ENCODE measurements around the gene SF3A1.
A peak's percentile ranks its signal among the peaks of the same experiment; 100 is the strongest.

SF3A1 gene

DNA sequence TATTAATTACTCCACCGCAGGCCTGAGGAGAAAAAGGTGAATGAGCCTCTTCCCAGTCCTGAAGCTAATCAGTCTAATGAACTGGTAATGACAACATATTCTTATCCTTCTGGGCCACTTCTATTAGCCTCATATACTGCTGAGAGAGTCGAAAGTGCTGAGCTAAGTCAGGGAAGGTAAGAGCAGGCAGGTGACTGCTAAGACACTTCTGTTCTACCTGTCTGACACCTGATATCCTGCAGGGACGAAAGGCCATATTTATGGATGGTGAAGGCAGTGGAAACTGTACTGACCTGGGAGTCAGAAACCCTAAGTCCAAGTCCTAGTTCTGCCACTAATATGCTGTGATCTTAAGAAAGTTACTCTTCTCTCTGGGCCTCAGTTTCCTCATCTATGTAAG is 33.4 kb downstream of the SF3A1 start:
- DNase-seq (ENCODE audit: low spot score), result no peak

DNA sequence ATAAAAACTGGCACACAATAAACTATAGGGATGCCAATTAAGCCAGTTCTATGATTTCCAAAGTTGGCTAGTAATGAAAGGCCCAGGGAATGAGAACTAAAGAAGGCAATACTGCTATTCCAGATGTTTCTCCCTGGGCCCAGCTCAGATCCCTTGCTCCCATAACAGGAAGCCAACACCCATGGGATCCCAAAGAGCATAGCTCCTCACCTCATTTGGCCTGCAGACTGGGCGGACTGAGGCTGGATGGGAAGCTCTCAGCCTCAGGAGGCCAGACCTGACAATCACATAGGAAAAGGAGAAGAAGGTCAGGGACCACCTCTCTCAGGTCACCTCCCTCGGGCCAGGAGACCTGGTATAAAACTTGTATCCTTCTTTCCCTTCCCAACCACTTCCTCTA is 35.2 kb downstream of the SF3A1 start:
- DNase-seq (ENCODE audit: low spot score), result no peak

DNA sequence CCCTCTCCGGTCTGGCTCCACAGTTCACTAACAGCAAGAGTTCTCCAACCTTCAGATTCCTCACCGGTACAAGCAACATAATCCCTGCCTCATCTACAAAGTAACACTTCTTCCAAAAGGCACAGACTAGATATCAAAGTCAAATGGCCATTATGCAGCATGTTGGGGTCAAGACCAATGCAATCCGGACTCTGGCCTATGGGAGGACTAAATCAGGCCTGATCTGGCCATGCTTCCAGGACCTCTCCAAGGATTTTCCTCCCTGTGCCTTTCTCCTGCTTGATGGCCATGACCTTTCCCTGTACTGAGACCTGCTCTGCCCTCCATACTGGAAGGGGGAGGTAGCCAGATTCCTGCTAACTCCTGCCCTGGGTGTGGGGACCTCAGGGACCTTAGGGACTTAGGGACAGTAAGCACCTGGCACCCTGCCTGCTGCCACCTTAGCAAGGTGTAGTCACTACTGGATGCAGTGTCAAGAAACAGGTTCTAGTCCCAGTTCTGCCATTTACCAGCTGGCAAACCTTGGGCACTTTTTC is 36.6 kb downstream of the SF3A1 start:
- DNase-seq (ENCODE audit: low spot score), result no peak

DNA sequence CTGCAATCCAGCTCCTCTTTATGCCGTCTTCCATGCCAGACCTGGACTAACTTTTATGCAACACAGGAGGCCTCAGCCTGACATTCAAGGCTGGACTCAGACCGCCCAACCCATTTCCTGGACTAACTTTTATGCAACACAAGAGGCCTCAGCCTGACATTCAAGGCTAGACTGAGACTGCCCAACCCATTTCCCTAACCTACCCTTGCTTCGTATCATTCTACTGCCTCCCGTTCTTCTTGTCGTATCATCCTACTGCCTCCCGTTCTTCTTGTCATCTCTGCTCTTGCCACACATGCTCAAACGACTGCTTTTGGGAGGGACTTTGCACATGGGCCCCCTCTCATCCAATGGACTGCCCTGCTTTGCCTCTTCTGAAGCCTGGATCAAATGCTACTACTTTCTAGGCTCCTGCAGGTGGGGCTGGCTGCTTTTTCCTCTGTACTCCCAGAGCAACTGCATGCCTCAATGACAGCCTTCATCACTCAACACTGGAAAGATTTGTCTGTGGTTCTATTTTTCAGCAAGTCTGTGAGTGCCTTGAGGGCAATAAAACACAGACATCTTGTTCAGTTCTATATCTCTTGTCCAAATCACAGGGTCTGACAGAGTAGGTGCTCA is 37.8 kb downstream of the SF3A1 start:
- no peak for DNase-seq (ENCODE audit: low spot score)

DNA sequence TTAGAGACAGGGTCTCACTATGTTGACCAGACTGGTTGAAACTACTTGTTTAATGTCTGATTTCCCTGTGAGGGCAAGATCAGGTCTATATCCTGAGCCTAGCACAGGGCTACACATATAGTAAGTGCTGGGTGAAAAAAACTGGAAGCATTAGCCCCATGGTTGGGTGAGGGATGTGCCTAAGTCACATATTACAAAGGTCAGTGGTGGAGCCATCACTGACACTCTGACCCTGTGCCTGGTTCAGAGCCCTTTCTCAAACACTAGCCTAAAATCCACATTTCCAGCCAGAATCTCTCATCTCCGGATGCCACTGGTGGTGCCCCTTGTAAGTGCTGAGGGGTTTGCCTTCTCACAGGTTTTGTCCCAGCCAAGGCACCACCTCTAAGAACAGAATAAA is 38.9 kb downstream of the SF3A1 start:
- no peak for DNase-seq (ENCODE audit: low spot score)

DNA sequence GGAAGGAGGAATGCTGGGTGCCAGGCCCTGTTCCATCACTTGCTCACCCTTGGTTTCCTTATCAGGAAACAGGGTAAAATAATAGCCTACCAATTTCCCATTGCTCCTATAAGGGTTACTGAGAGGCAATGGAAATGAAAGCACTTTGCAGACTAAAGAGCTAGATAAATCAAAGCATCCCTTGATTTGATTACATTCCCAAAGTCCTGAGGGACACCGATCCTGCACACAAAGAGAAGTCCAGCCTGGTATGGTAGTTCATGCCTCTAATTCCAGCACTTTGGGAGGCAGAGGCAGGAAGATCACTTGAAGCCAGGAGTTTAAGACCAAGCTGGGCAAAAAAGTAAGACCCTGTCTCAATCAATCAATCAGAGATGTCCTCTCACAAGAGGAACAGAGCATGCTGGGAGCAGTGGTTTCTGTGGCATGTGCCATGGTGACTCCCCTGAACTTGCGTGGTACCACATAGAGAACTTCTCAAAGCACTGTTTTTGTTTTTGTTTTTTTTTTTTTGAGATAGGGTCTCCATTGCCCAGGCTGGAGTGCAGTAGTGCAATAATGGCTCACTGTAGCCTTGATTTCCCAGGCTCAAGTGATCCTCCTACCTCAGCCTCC is 40.6 kb downstream of the SF3A1 start:
- DNase-seq (ENCODE audit: low spot score), result no peak

DNA sequence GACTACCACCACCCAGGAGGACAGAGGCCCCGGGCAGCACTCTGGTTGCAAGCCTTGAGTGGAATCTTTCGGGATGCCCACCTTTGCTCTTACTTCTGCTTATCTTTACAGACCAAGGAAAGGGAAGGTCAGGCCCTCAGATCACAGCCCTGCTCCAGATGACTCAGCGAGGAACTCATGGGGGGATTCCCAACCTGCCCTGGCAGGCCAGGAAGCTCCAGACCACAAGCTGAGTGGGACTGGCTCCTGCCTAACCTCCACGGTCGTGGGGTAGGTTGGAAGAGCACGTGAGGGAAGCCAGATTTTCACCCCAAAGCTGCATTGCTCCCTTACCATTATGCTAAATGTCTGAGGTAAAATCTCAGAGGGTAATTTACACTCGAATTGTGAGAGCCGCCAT is 41.8 kb downstream of the SF3A1 start:
- DNase-seq (ENCODE audit: low spot score), result no peak

DNA sequence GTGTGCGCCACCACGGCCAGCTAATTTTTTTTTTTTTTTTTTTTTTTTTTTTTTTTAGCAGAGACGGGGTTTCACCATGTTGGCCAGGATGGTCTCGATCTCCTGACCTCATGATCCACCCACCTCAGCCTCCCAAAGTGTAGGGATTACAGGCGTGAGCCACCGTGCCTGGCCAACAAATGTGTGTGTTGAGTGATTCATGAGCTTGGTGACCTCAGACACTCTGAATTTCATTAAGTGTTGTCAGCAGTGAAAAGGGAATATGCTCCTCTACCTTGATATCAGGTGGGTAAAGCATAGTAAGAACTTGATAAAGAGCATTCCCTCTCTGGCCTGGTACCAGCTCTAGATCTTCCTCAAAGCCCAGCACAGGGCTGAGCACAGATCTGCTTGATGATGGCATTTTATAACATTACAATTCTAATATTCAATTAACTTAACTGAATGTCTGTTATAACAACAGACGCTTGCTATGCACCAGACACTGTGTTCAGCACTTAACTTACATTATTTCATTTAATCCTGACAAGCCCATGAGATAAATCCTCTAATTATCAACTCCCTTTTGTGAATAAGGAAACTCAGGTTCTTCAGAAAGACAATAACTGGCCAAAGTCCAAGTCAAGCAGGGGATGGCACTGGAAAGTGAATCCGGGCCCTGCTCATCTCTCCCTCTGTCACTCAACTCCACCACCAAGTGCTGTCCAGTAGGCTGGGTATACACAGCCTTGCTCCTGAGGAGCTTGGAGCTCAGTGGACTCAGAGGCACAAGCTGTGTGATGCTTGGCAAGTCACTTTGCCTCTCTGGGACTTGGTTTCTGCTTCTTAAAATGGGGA is 42.9 kb downstream of the SF3A1 start:
- DNase-seq (ENCODE audit: low spot score), result no peak

DNA sequence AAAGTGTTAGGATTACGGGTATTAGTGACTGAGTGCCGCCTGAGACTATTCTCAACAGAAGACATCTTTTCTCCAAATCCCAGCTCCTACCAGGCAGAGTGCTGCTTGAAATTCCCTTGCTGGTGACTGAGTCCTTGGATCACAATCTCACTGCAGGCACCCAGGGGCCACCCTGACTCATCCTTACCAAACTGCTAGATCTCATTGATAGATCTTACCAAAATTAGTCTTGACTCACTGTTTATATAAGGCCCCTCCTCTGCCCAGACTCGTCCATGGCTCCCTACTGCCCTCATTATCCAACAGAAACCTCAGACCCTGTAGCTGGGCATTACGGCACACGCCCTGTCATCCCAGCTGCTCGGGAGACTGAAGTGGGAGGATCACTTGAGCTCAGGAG is 44.6 kb downstream of the SF3A1 start:
- DNase-seq (ENCODE audit: low spot score), result peak; percentile 62

DNA sequence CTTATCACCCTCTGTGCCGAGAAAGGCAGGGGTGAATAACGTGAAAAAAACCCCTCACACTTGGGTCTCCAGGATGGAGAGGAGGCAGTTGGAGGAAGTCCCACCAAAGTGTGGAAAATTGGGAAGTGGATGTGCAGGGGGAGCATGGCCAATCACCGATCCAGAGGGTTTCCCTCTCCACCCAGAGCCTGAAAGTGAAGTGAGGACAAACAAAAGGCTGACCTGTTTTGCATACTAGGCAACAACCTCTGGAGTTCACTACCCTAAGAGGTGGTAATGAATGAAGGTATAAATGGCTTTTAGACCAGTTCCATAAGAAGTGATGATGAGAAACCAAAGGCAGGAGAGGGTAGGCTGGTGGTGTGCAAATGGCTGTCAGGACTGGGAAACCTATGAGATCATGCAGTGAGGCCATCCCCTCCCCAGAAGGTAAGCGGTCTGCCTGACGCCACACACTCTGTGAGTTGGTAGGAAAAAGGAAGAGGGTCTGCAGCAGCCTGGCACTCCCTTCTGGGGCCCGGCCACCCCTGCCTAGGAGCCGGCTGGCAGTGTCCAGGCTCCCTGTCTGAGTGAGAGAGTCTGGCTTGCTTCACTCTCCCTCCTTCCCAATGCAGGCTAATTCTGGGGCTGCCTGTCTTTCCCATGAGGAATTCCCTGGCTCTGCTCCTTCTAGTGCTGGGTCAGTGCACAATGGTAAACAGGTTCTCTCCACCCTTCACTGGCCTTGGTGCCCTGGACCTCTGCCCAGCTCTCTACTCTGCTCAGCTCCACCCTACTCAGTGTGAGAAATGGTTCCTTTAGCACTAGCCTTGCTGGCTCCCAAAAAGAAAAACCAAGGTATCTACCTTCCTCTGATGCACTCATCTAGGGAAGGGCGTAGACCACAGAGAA is 45.6 kb downstream of the SF3A1 start:
- peak; percentile 82 for DNase-seq (ENCODE audit: low spot score)

DNA sequence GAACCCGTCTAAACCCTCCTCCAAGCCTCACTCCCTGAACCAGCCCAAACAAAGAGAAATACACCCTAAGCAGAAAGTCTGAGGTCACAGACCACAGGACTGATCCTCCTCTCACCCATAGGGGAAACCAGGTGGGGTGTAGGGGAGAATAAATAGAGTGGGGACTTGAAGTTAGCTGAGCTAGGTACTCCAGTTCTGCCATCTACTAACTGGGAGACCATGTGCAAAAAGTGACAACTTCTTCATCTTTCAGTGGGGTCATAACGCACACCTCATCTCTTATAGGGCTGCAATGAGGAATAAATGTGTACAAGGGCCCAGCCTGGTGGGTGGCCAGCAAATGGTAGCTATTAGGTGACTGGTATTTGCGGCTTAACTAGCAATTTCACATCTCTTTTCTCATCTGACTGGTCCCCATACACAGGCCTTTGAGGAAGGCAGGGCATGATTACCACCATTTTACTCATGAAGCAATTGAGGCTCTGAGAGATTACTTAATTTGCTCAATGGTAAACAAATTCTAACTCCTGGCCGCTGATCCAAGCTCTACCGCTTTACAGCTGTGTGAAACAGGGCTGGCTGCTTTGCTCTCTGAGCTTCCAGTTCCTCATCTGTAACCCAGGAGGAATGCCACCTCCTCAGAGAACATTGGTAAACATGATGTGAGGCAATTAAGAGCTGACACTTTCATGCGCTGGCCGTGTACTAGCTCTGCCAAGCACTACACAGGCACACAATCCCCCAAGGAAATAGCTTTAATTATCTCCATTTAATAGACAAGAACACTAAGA is 46.5 kb downstream of the SF3A1 start:
- DNase-seq (ENCODE audit: low spot score), result peak; percentile 60

DNA sequence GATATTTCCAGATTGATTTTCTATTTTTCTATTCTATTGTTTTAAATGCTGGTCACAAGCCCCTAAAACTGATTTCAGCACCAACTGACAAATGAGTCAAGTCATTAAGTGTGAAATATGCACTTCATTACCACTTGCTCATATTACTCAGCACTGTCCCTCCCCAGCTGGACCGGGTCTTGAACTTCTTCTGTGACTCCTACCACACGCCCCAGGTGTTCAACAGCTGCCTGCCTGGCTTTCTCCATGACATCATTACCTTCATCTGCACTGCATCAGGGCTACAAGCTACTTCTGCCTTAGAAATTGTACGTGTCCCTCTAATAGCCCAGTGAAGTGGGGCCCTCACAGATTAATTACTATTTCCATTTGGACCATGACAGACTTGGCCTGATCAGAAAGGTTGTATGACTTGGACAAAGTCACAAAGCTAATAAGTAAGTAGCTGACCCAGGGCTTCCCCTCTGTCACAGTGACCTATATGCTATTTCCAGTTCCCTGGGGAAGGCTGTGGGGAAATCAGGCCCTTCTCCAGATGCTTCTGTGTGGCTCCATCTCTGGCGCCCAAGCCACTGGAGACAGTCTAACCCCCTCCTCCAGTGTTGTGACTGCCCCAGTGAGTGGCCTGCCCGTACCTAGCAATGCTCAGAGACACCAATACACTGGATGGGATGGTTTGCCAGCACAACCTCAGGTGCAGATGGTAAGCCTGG is 48.0 kb downstream of the SF3A1 start:
- peak; percentile 43 for DNase-seq (ENCODE audit: low spot score)

DNA sequence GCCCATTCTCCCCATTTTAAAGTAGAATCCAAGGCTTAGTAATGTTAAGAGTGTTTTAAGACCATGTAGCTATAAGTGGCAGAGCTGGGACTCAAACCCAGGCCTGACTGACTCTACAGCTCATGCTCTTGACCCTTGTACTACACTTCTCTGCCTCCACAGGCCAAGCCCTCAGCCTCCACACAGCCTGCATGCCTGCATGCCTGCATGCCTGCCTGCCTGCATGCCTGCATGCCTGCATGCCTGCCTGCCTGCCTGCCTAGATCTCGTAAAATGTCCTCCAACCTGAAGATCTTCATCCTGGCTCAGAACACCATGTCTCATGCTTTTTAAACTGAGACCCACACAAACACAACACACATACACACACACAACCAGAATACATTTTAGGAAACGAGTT is 48.6 kb downstream of the SF3A1 start:
- DNase-seq (ENCODE audit: low spot score), result no peak

DNA sequence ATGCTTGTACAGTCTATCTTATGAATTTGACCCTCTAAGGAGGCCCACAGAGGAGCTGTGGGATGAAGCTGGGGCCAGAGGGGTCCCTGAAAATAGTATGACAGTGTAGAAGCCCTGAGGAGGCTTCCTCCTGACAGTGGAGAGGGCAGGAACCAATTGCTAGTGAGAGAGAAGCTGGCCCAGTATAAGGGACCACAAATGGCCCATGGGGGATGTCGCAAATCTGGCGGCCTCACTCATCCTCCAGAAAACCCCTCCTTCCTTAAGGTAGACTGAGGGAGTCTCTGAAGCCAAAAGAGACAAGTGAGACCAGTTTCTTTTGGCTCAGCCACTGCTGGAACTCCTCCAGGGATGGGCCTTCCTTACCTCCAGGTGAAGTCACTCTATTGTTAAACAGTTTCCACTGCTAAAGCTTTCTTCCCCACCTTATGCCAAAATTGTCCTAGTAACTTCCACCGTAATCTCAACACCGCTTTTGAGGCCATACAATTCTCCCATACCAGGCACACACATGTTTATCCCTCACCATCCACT is 49.6 kb downstream of the SF3A1 start:
- no peak for DNase-seq (ENCODE audit: low spot score)

DNA sequence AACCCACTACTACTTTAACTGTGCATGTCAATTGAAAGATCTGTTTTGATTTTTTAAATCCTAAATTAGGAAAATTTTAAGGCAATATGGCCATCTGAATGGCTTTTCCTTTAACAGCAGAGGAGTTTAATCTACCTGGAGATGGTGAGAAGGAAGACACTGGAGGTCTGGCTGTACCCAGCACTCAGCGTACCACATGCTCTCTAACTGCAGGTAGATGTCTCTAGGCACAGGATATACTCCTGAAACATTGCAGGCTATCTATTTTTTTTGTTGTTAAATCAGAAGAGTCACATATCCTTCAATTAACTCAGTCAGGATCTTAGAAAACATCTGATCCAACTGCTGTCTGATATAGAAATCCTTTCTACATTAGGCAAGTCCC is 50.1 kb downstream of the SF3A1 start:
- DNase-seq (ENCODE audit: low spot score), result no peak

DNA sequence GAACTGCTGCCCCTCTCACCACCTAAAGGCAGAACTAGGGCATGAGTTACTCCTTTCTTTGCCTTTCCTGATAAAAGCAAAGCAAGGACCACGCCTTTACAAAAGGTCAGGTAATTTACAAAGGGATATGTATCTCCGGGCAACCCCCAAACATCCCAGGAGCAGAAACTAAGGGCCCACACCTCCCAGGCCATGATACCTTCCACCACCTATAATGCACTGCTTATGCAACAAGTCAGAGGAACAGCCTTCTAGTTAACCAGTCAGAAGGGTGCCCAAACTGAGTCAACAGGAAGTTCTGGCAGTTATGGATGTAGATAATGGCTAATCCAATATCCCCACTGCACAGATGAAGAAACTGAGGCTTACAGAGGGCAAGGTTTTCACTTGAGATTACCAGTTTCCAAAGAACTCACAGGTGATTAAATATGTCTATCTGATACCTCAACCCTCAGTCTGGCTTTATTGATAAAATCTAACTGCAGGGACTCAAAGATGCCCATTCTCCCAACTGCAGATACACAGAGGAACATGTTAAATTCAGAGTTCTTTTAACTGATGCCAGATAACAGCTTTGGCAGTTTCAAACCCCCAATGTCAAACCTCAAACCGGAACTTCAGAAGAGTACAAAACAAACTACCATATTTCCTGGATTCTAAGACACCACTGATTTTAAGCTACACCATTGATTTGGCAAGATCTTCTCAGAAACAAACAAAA is 50.6 kb downstream of the SF3A1 start:
- no peak for DNase-seq (ENCODE audit: low spot score)

DNA sequence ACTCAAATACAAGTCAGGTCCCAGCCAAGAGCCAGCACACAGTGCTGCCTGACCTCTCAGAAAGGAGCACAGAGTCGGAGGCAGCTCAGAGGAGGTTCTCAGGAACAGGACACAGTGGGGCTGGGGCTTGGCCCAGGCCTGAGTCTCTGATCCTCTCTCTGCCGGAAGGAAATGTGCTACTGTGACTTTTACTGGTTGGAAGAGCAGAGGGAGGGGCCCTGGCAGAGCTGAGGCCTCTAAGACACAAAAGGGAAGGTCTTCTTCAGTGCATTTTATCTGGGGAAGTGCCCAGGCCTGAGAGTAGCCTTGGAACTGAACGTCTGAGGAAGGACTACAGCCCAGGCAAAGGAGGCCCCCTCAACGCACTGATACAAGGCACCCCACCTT is 51.2 kb downstream of the SF3A1 start:
- peak; percentile 32 for DNase-seq (ENCODE audit: low spot score)

DNA sequence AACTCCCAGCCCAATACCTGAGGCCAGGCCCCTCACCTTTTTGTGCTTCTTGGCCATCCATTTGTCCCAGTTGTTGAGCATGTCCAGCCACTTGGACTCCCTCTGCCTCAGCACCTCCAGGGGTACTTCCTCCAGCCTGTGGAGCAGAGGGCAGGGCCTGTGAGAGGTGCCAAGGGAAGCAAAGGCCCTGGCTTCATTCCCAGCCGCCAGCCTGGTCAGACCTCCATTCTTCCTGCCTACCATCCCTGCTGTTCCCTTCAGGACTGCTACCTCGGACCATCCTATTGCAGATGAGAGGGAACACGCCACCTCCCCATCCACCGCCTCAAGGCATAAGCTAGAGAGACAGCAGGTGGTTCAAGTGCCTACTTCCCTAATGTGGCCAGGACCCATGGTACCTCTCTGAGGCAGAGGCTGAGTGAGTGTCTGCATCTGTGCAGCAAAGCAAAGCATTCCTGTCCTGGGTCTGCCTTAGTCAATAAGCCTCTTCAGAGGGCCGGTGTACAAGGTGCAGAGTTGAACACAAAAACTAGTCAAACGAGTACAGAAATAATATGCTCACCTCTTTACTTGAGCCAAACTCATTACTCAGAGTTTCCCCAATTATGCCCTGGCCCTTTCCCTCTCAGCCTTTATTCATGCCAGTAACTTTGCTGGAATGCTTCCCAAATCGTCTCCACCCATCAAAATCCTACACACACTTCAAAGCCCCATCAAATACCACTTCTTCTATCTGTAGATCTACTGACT is 52.0 kb downstream of the SF3A1 start:
- DNase-seq (ENCODE audit: low spot score), result peak; percentile 33

DNA sequence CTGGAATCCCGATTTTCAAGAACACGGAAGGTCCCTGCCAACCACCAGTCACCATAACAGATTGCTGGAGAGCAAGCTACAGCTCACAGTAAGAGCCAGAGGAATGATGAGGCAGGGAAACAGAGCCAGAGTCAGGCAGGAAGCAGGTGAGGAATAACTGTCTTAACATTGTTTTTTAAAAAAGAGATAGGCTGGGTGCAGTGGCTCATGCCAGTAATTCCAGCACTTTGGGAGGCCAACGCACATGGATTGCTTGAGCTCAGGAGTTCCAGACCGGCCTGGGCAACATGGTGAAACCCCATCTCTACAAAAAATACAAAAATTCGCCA is 53.9 kb downstream of the SF3A1 start:
- no peak for DNase-seq (ENCODE audit: low spot score)
